Activated CD4-positive, CD25-positive, alpha-beta regulatory T cell treated with anti-CD3 and anti-CD28 coated beads, Interleukin-2, amount 50 U/mL, for 16 hours (primary cell): ENCODE results near the gene LTBP2.

ENCODE experiments used
- DNase-seq: peaks from one replicate; pipeline ENCODE4 v3.0.0-alpha.2; 2020; ENCODE audit warnings: low read depth, low spot score

Gene LTBP2

GRCh38 chr14:74526854-74527585 is 85.0 kb downstream of the LTBP2 start:
- no peak for DNase-seq

GRCh38 chr14:74525361-74525851 is 86.6 kb downstream of the LTBP2 start:
- DNase-seq, result no peak

- DNase-seq, result no peak
These were observed 87.3 kb downstream of the LTBP2 start for GRCh38 chr14:74524812-74525135.

- DNase-seq, result no peak
These were observed 87.8 kb downstream of the LTBP2 start for GRCh38 chr14:74524076-74524811.

GRCh38 chr14:74522740-74523139 is 89.3 kb downstream of the LTBP2 start:
- DNase-seq, result no peak

GRCh38 chr14:74521756-74522155 is 90.3 kb downstream of the LTBP2 start:
- DNase-seq, result no peak

- no peak for DNase-seq
These were observed 92.5 kb downstream of the LTBP2 start for GRCh38 chr14:74519316-74520074.

GRCh38 chr14:74518221-74518620 is 93.8 kb downstream of the LTBP2 start:
- no peak for DNase-seq

GRCh38 chr14:74517731-74518130 is 94.3 kb downstream of the LTBP2 start:
- no peak for DNase-seq

GRCh38 chr14:74516451-74517160 is 95.4 kb downstream of the LTBP2 start:
- DNase-seq, result no peak

GRCh38 chr14:74515891-74516412 is 96.1 kb downstream of the LTBP2 start:
- DNase-seq, result no peak

- no peak for DNase-seq
These were observed 97.5 kb downstream of the LTBP2 start for GRCh38 chr14:74514471-74514941.

GRCh38 chr14:74511966-74512830 is 99.8 kb downstream of the LTBP2 start:
- DNase-seq, result no peak

GRCh38 chr14:74510959-74511409 is 101.1 kb downstream of the LTBP2 start:
- DNase-seq, result no peak

GRCh38 chr14:74510223-74510931 is 101.7 kb downstream of the LTBP2 start:
- no peak for DNase-seq

GRCh38 chr14:74509587-74510222 is 102.3 kb downstream of the LTBP2 start:
- no peak for DNase-seq

- no peak for DNase-seq
These were observed 103.1 kb downstream of the LTBP2 start for GRCh38 chr14:74508844-74509428.

GRCh38 chr14:74508292-74508731 is 103.7 kb downstream of the LTBP2 start:
- DNase-seq, result no peak

- no peak for DNase-seq
These were observed 104.2 kb downstream of the LTBP2 start for GRCh38 chr14:74507840-74508239.
